Fibroblast of skin of back (primary cell): ENCODE results near the gene UBAP1.
"Not testable (repeated sequence)": the region's sequence is repeated elsewhere in the genome, so short reads cannot be mapped to it uniquely, and the experiment has no call there.

Experiments
- DNase-seq: peaks from one replicate; pipeline ENCODE4 v3.0.0-alpha.2; 2013

Gene UBAP1

GRCh38 chr9:34226144-34226760, 47.4 kb downstream of the UBAP1 start:
- not testable (repeated sequence) for DNase-seq

GRCh38 chr9:34227445-34227844, 48.6 kb downstream of the UBAP1 start:
- peak; percentile 30 for DNase-seq

GRCh38 chr9:34230556-34230955, 51.7 kb downstream of the UBAP1 start:
- DNase-seq = peak; percentile 50

GRCh38 chr9:34232201-34232600, 53.4 kb downstream of the UBAP1 start:
- DNase-seq = no peak

GRCh38 chr9:34233672-34234071, 54.8 kb downstream of the UBAP1 start:
- no peak for DNase-seq

GRCh38 chr9:34237836-34238235, 59.0 kb downstream of the UBAP1 start:
- DNase-seq = no peak

- no peak for DNase-seq
These were observed 61.2 kb downstream of the UBAP1 start for GRCh38 chr9:34240006-34240405.

GRCh38 chr9:34242830-34243229, 64.0 kb downstream of the UBAP1 start:
- DNase-seq = no peak

GRCh38 chr9:34245212-34245611, 66.4 kb downstream of the UBAP1 start:
- DNase-seq = not testable (repeated sequence)

- DNase-seq = no peak
These were observed 67.6 kb downstream of the UBAP1 start for GRCh38 chr9:34246453-34246852.

GRCh38 chr9:34247782-34248181, 68.9 kb downstream of the UBAP1 start:
- DNase-seq = not testable (repeated sequence)

- no peak for DNase-seq
These were observed 70.4 kb downstream of the UBAP1 start for GRCh38 chr9:34249274-34249673.

GRCh38 chr9:34250721-34251120, 71.9 kb downstream of the UBAP1 start:
- DNase-seq = no peak

- DNase-seq = no peak
These were observed 73.2 kb downstream of the UBAP1 start for GRCh38 chr9:34252016-34252415.

GRCh38 chr9:34252670-34253459, 74.0 kb downstream of the UBAP1 start:
- DNase-seq = peak; percentile 48

- peak; percentile 50 for DNase-seq
These were observed 74.6 kb downstream of the UBAP1 start for GRCh38 chr9:34253460-34253837.

- DNase-seq = peak; percentile 89
These were observed 75.5 kb downstream of the UBAP1 start for GRCh38 chr9:34254141-34254913.

- DNase-seq = peak; percentile 41
These were observed 76.4 kb downstream of the UBAP1 start for GRCh38 chr9:34254966-34255825.

GRCh38 chr9:34256104-34256503, 77.3 kb downstream of the UBAP1 start:
- no peak for DNase-seq

- DNase-seq = no peak
These were observed 78.2 kb downstream of the UBAP1 start for GRCh38 chr9:34256987-34257585.

GRCh38 chr9:34259315-34259714, 80.5 kb downstream of the UBAP1 start:
- no peak for DNase-seq

- DNase-seq = no peak
These were observed 84.1 kb downstream of the UBAP1 start for GRCh38 chr9:34262971-34263370.
